Urinary bladder (tissue), 4 donors: ENCODE measurements around the gene ZSWIM3. TPM values are rescaled to one million over a fixed set of nuclear protein-coding genes. Genes with fewer than 3 reads are reported as not detected.
"Not testable (repeated sequence)": the region's sequence is repeated elsewhere in the genome, so short reads cannot be mapped to it uniquely, and the experiment has no call there.

Experiments
- DNase-seq: peaks from one replicate; pipeline ENCODE4 v3.0.0-alpha.2; 2015; ENCODE audit errors: extremely low spot score
- H3K27ac ChIP-seq: one replicate; pipeline ENCODE4 v1.5.1; 2013; ENCODE audit warnings: low read depth, mild to moderate bottlenecking, moderate library complexity
- H3K36me3 ChIP-seq: one replicate; pipeline ENCODE4 v1.6.1; 2013; ENCODE audit warnings: mild to moderate bottlenecking, moderate library complexity; ENCODE audit not compliant: insufficient read depth
- H3K4me1 ChIP-seq: one replicate; pipeline ENCODE4 v1.6.1; 2013; ENCODE audit warnings: mild to moderate bottlenecking, moderate library complexity; ENCODE audit not compliant: insufficient read depth
- H3K4me3 ChIP-seq: one replicate; pipeline ENCODE4 v1.5.1; 2013; ENCODE audit warnings: low read depth, low read length
- WGBS: extraction: QIAGEN DNeasy Blood & Tissue Kit; methylation state at CpG from one replicate; pipeline ENCODE4 v1.1.7; 2013; 5-methylcytosine and 5-hydroxymethylcytosine counted together
- polyA plus RNA-seq: library from polyadenylated mRNA; stranded (reverse); fragments of 200-250 nt; gene quantifications from one replicate; pipeline ENCODE4 v1.2.3, GENCODE V29; 2013
- total RNA-seq: library from RNA; depleted of rRNA; stranded (reverse); fragments of >200 nt; gene quantifications from one replicate; pipeline ENCODE4 v1.2.3, GENCODE V29; 2014
- donor health status: healthy with polysubstance abuse.
- donor health status: healthy.

The ZSWIM3 gene
- total and polyA plus RNA-seq, 2 donors, result 2.7 to 5.6 TPM

DNA sequence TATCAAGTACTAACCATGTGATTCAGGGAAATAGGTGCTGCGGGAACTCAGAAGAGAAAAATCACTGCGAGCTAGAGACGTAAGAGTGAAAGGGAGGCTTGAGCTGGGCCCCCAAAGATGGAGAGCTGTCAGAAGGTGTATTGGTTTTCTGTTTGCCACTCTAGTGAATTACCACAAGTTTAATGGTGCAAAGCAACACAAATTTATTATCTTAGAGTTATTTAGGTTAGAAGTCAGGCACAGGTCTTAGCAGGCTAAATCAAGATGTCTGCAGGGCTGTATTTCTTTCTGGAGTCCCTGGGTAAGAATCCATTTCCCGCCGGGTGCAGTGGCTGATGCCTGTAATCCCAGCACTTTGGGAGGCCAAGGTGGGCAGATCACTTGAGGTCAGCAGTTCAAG is 2.5 kb downstream of the ZSWIM3 start:
- Histone ChIP-seq H3K4me1 (peaks cover 2% of the 10 kb centered on the region), H3K27ac (no peak overlapping the region), H3K36me3 (no peaks in the 10 kb centered on the region), H3K4me3 (no peak overlapping the region)
- DNase-seq, result no peak
- 90% methylated on average over 5 of the region's 5 CpGs for WGBS

GRCh38 chr20:45860560-45861220 is 3.3 kb downstream of the ZSWIM3 start:
- Histone ChIP-seq H3K4me1 (no peaks in the 10 kb centered on the region), H3K4me3 (no peak overlapping the region), H3K36me3 (no peaks in the 10 kb centered on the region), H3K27ac (no peak overlapping the region)
- WGBS, result 69% methylated on average over 7 of the region's 7 CpGs
- no peak for DNase-seq

- no peak overlapping the region for H3K4me3 ChIP-seq
- WGBS, result 91% methylated on average over 7 of the region's 7 CpGs
- DNase-seq, result no peak
- no peaks in the 10 kb centered on the region for H3K36me3 ChIP-seq
- H3K4me1 ChIP-seq, result no peaks in the 10 kb centered on the region
- H3K27ac ChIP-seq, result no peak overlapping the region
Observed at GRCh38 chr20:45861221-45862075, 4.0 kb downstream of the ZSWIM3 start.

DNA sequence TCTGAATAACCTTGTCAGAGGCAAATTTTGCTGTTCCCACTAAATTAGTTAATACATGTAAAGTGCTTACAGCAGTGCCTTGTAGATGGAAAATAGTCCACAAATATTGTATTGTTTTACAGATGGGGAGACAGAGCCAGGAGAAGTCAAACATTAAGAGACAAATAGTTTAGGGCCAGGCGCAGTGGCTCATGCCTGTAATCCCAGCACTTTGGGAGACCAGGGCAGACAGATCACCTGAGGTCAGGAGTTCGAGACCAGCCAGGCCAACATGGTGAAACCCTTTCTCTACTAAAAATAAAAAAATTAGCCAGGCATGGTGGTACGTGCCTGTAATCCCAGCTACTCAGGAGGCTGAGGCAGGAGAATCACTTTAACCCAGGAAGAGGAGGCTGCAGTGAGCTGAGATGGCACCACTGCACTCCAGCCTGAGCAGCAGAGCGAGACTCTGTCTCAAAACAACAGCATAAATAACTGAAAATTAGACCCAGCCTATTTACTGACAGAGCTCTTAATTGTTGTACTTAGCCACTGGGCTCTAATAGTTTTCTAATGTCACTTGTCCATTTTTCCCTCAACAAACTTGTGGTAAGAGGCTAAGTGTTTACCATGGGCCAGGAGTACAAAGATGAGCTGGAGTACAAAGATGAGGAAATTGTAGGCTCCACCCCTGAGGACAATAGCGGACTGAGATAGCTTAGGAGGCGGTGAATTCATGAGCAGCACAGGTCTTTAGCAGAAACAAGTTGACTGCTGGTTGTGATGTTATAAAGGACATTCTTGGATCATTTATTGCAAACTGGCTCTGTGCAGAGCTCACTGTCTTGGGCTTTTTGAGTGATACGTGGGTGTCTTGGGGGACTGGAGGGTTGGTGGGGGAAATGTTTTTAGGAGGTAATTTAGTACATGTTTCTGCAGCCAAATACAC is 6.4 kb downstream of the ZSWIM3 start:
- DNase-seq, result no peak
- WGBS, result 90% methylated on average over 7 of the region's 7 CpGs
- H3K4me3 ChIP-seq, result no peak overlapping the region
- H3K4me1 ChIP-seq, result no peaks in the 10 kb centered on the region
- no peaks in the 10 kb centered on the region for H3K36me3 ChIP-seq
- no peak overlapping the region for H3K27ac ChIP-seq

DNA sequence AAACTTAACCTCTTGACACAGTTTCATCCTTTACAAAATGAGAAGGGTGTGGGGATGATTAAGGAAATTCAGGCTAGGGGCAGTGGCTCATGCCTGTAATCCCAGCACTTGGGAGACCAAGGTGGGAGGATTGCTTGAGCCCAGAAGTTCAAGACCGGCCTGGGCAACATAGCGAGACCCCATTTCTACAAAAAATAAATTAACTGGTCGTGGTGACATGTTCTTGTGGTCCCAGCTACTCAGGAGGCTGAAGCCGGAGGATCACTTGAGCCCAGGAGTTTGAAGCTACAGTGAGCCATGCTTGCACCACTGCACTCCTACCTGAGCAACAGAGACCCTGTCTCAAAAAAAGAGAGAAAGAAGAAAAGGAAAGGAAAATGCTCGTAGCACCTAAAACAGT is 9.0 kb downstream of the ZSWIM3 start:
- H3K27ac ChIP-seq, result no peak overlapping the region
- no peak for DNase-seq
- H3K4me1 ChIP-seq, result no peaks in the 10 kb centered on the region
- no peak overlapping the region for H3K4me3 ChIP-seq
- 94% methylated on average over 5 of the region's 5 CpGs for WGBS
- H3K36me3 ChIP-seq, result no peaks in the 10 kb centered on the region

GRCh38 chr20:45867136-45867818 is 9.9 kb downstream of the ZSWIM3 start:
- no peak for DNase-seq
- Histone ChIP-seq H3K36me3 (no peaks in the 10 kb centered on the region), H3K4me3 (no peak overlapping the region), H3K4me1 (no peaks in the 10 kb centered on the region), H3K27ac (no peak overlapping the region)
- 83% methylated on average over 6 of the region's 6 CpGs for WGBS

DNA sequence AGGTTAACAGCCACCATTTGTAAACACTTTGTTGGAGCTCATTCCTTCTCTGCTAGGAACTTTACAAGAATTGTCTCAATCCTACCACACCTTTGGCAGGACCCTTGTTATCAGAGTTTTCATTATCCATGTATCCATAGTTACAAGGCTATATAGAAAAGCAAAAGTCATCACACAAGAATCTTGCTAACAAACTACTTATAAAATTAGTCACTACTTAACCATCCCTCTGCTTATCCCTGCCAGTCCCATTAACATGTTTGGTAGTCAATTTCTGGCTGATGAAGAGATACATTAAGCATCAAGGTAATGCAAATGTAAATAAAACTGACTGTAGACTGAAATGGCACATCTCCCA is 10.4 kb downstream of the ZSWIM3 start:
- no peak overlapping the region for H3K27ac ChIP-seq
- no peak overlapping the region for H3K4me3 ChIP-seq
- no peaks in the 10 kb centered on the region for H3K36me3 ChIP-seq
- no peaks in the 10 kb centered on the region for H3K4me1 ChIP-seq
- no peak for DNase-seq

- no peak for DNase-seq
- no peaks in the 10 kb centered on the region for H3K4me1 ChIP-seq
- H3K27ac ChIP-seq, result no peak overlapping the region
- no peak overlapping the region for H3K4me3 ChIP-seq
- H3K36me3 ChIP-seq, result no peaks in the 10 kb centered on the region
- 92% methylated on average over 4 of the region's 4 CpGs for WGBS
Observed at GRCh38 chr20:45872626-45873025, 15.2 kb downstream of the ZSWIM3 start.

DNA sequence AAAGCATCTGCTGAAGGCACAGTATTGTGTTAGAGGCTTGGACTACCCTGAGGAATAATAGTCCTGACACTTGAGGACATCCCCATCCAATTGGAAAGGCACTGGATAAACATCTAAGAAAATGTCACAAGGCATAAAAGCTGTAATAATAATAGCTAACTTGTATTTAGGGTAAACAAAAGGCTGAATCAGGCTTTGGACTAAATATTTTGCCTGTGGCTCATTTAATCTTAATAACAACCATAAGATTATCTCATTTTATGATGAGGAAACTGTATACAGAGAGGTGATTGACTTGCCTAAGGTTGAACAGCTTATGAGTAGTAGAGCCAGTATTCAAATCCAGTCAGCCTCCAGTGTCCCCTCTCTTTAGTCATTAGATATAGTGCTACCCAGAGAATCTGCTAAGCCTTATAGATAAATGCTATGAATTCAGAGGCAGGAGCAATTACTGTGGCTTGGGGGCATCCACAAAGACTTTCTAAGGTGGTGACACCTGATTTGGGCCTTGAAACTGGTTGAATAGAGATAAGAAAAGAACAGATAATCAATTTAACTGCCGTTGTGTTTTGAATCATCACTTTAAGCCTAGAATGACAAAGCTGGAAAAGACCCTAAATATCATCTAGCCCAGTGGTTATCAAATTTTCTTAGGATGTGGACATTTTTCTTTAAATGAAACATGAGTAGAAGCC is 16.1 kb downstream of the ZSWIM3 start:
- H3K36me3 ChIP-seq, result no peaks in the 10 kb centered on the region
- WGBS, result 79% methylated on average over 1 of the region's 1 CpG
- no peaks in the 10 kb centered on the region for H3K4me1 ChIP-seq
- H3K4me3 ChIP-seq, result no peak overlapping the region
- H3K27ac ChIP-seq, result no peak overlapping the region
- DNase-seq, result no peak

GRCh38 chr20:45874104-45874481 is 16.7 kb downstream of the ZSWIM3 start:
- 95% methylated on average over 10 of the region's 10 CpGs for WGBS
- H3K4me1 ChIP-seq, H3K4me3 ChIP-seq, DNase-seq, H3K36me3 ChIP-seq, H3K27ac ChIP-seq: not testable (repeated sequence)

DNA sequence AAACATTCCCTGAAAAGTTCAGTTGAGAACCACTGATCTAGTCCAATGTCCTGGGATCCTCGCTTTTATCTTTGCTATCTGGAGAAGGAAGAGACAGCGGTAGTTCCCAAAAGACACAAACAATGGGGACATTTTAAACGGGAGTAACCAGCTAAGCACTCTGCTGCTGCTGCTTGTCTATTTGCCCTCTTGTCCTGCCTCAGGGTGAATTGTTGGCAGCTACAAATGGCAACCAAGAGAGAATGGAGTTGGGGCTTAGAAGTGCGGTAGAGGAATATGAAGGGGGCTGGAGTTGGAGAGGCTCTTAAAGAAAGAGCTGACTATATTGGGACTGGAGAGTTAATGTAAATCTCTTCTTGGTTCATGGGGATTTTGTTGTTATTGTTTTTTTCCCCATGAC is 17.2 kb downstream of the ZSWIM3 start:
- Histone ChIP-seq H3K27ac (no peak overlapping the region), H3K36me3 (no peaks in the 10 kb centered on the region), H3K4me3 (no peak overlapping the region), H3K4me1 (no peaks in the 10 kb centered on the region)
- DNase-seq, result no peak
- WGBS, result 83% methylated on average over 4 of the region's 4 CpGs

- Histone ChIP-seq H3K4me1 (no peaks in the 10 kb centered on the region), H3K36me3 (no peaks in the 10 kb centered on the region), H3K27ac (no peak overlapping the region), H3K4me3 (no peak overlapping the region)
- 76% methylated on average over 13 of the region's 13 CpGs for WGBS
- DNase-seq, result no peak
Observed at GRCh38 chr20:45878076-45878761, 20.8 kb downstream of the ZSWIM3 start.
